PC-3 (cell line): Measurements from ENCODE around the gene ART4. TPM values are rescaled to one million over a fixed set of nuclear protein-coding genes. Genes with fewer than 3 reads are reported as not detected.

Source experiments
- ATAC-seq: fragments of 200-7000 bp; cut with Tn5 transposase; 2 replicates; pipeline ENCODE4 v1.9.1; 2020; ENCODE audit warnings: mild to moderate bottlenecking, moderate library complexity
- BruUV-seq: library from RNA; stranded (reverse); fragments of 400-500 nt; replicated peaks from 2 replicates; lab custom pipeline; 2021; lab: Mats Ljungman, UMichigan
- CTCF ChIA-PET: fragments of 300-600 bp; sonication (Branson Sonifier 250); formaldehyde crosslinking; loops from one replicate; lab custom pipeline; 2022; ENCODE audit warnings: antibody characterized with exemption; lab: Charles Lee
- POLR2A ChIA-PET: fragments of 300-600 bp; sonication (Branson Sonifier 250); formaldehyde crosslinking; loops from one replicate; lab custom pipeline; 2022; ENCODE audit warnings: antibody characterized with exemption; ENCODE audit not compliant: unreplicated experiment; lab: Charles Lee
- DNase-seq: peaks from one replicate; pipeline ENCODE4 v3.0.0-alpha.2; 2015
- H2AFZ ChIP-seq: fragments of 300-600 bp; sonication (generic); 2 replicates; pipeline ENCODE4 v1.6.0; 2016; ENCODE audit warnings: antibody characterized with exemption, low read length
- H3F3A ChIP-seq: fragments of 300-600 bp; sonication (generic); one replicate; pipeline ENCODE4 v1.6.0; 2017; ENCODE audit warnings: antibody characterized with exemption, low read length, control low read depth, mild to moderate bottlenecking; ENCODE audit not compliant: unreplicated experiment
- H3K27ac ChIP-seq: fragments of 300-600 bp; sonication (generic); 2 replicates; pipeline ENCODE4 v1.5.1; 2016; ENCODE audit warnings: mild to moderate bottlenecking, low read length
- H3K27me3 ChIP-seq: fragments of 300-600 bp; sonication (generic); 2 replicates; pipeline ENCODE4 v1.6.1; 2016; ENCODE audit warnings: low read length, mixed read lengths
- H3K36me3 ChIP-seq: fragments of 300-600 bp; sonication (generic); 2 replicates; pipeline ENCODE4 v1.6.1; 2016; ENCODE audit warnings: low read depth, mixed run types, low read length, mixed read lengths
- H3K4me1 ChIP-seq: fragments of 300-600 bp; sonication (generic); 2 replicates; pipeline ENCODE4 v1.5.1; 2016; ENCODE audit warnings: low read length; ENCODE audit not compliant: insufficient read depth
- H3K4me2 ChIP-seq: fragments of 300-600 bp; sonication (generic); 2 replicates; pipeline ENCODE4 v1.6.0; 2016; ENCODE audit warnings: low read length
- H3K4me3 ChIP-seq: fragments of 300-600 bp; sonication (generic); 2 replicates; pipeline ENCODE4 v1.5.1; 2016; ENCODE audit warnings: mild to moderate bottlenecking, low read length, mixed read lengths
- H3K79me2 ChIP-seq: fragments of 300-600 bp; sonication (generic); 2 replicates; pipeline ENCODE4 v1.6.1; 2017; ENCODE audit warnings: low read length, mixed read lengths
- H3K9ac ChIP-seq: fragments of 300-600 bp; sonication (generic); 2 replicates; pipeline ENCODE4 v1.6.0; 2016; ENCODE audit warnings: mild to moderate bottlenecking, low read length
- H3K9me2 ChIP-seq: fragments of 300-600 bp; sonication (generic); replicated peaks from 2 replicates; pipeline ENCODE4 v1.6.1; 2016; ENCODE audit warnings: mixed run types, low read length, mixed read lengths
- H3K9me3 ChIP-seq: fragments of 300-600 bp; sonication (generic); 2 replicates; pipeline ENCODE4 v1.6.1; 2016; ENCODE audit warnings: low read length, mixed read lengths
- H4K20me1 ChIP-seq: fragments of 300-600 bp; sonication (generic); 2 replicates; pipeline ENCODE4 v1.6.1; 2016; ENCODE audit warnings: low read length, mixed read lengths
- CTCF ChIP-seq: fragments of 300-600 bp; sonication (generic); conservative IDR thresholded peaks from 2 replicates; pipeline ENCODE4 v1.5.1; 2017; ENCODE audit warnings: antibody characterized with exemption, low read depth, mild to moderate bottlenecking, low read length
- EZH2 ChIP-seq: fragments of 300-600 bp; sonication (generic); IDR thresholded peaks from one replicate; pipeline ENCODE4 v1.6.1; 2017; ENCODE audit warnings: antibody characterized with exemption, mild to moderate bottlenecking, low read length; ENCODE audit not compliant: unreplicated experiment
- EZH2phosphoT487 ChIP-seq: fragments of 300-600 bp; sonication (generic); IDR thresholded peaks from 2 replicates; pipeline ENCODE4 v1.6.1; 2018; ENCODE audit warnings: mild to moderate bottlenecking, antibody characterized with exemption, low read length, borderline replicate concordance
- intact Hi-C: fragments of 100-400 bp; cut with micrococcal nuclease; formaldehyde crosslinking; loops from 2 replicates; pipeline ENCODE4 v1.9.0; 2023
- total RNA-seq: library from RNA; depleted of rRNA; stranded (reverse); fragments of >200 nt; gene quantifications from 2 replicates; pipeline ENCODE4 v1.2.3, GENCODE V29; 2014

ART4 gene
- total RNA-seq, 1 experiment from 2014 or later: not detected

- Histone ChIP-seq H3K4me3 (no peak overlapping the region), H3K79me2 (no peaks in the 10 kb centered on the region), H3K27ac (no peak overlapping the region), H4K20me1 (no peaks in the 10 kb centered on the region), H3K4me2 (no peak overlapping the region), H3K9ac (no peak overlapping the region), H3K36me3 (no peaks in the 10 kb centered on the region), H3K9me3 (no peaks in the 10 kb centered on the region), H3F3A (no peaks in the 10 kb centered on the region), H2AFZ (no peak overlapping the region), H3K4me1 (peaks cover 11% of the 10 kb centered on the region; the same call in 1 of the 2 replicates), H3K9me2 (no peaks in the 10 kb centered on the region), H3K27me3 (no peaks in the 10 kb centered on the region)
- intact Hi-C loops: no loop called here
- TF ChIP-seq EZH2: no peak
- TF ChIP-seq EZH2phosphoT487: no peak
- no peak for TF ChIP-seq CTCF
- ChIA-PET POLR2A (no interaction called here), CTCF (no interaction called here)
- ATAC-seq: no peak
- no peak for DNase-seq
- no TSS peak for BruUV-seq
Observed at GRCh38 chr12:14871247-14871646, 27.9 kb upstream of the ART4 start.

- DNase-seq: peak; percentile 68
- H3K9me2 ChIP-seq: no peaks in the 10 kb centered on the region
- no peaks in the 10 kb centered on the region for H3K79me2 ChIP-seq
- H3K36me3 ChIP-seq: no peaks in the 10 kb centered on the region
- intact Hi-C loops: no loop called here
- no peaks in the 10 kb centered on the region for H3K27me3 ChIP-seq
- H3F3A ChIP-seq: no peaks in the 10 kb centered on the region
- peak overlapping the region; percentile 58 for H2AFZ ChIP-seq
- no peak overlapping the region for H3K4me3 ChIP-seq
- 0 out of 2 replicates have a peak overlapping the region, but pooled peaks have one; percentile 22 for H3K4me2 ChIP-seq
- H3K9ac ChIP-seq: no peak overlapping the region
- BruUV-seq: no TSS peak
- peaks cover 11% of the 10 kb centered on the region; the same call in 1 of the 2 replicates for H3K4me1 ChIP-seq
- POLR2A ChIA-PET: no interaction called here
- CTCF ChIA-PET: no interaction called here
- ATAC-seq: peak; percentile 50
- TF ChIP-seq EZH2: no peak
- no peak for TF ChIP-seq EZH2phosphoT487
- TF ChIP-seq CTCF: no peak
- H4K20me1 ChIP-seq: no peaks in the 10 kb centered on the region
- peak overlapping the region; percentile 17; the same call in 1 of the 2 replicates for H3K27ac ChIP-seq
- H3K9me3 ChIP-seq: no peaks in the 10 kb centered on the region
Observed at GRCh38 chr12:14868916-14869506, 25.7 kb upstream of the ART4 start.

DNA sequence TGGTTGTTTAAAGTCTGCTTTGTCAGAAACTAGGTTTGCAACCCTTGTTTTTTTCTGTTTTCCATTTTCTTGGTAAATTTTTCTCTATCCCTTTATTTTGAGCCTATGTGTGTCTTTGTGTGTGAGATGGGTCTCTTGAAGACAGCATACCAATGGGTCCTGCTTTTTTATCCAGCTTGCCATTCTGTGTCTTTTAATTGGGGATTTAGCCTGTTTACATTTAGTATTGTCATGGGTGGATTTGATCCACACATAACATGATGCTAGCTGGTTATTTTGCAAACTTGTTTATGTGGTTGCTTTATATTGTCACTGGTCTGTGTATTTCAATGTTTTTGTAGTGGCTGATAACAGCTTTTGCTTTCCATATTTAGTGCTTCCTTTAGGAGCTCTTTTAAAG, 17.2 kb upstream of the ART4 start:
- H4K20me1 ChIP-seq: no peaks in the 10 kb centered on the region
- H3K79me2 ChIP-seq: no peaks in the 10 kb centered on the region
- DNase-seq: no peak
- CTCF ChIA-PET: no interaction called here
- no peak overlapping the region for H3K4me3 ChIP-seq
- no peak for TF ChIP-seq EZH2phosphoT487
- TF ChIP-seq CTCF: no peak
- TF ChIP-seq EZH2: no peak
- no peaks in the 10 kb centered on the region for H3K9me3 ChIP-seq
- BruUV-seq: no TSS peak
- no peak overlapping the region for H3K4me2 ChIP-seq
- H3K4me1 ChIP-seq: no peaks in the 10 kb centered on the region
- H3K27me3 ChIP-seq: no peaks in the 10 kb centered on the region
- H3F3A ChIP-seq: no peaks in the 10 kb centered on the region
- intact Hi-C loops: no loop called here
- H3K27ac ChIP-seq: no peak overlapping the region
- no peak overlapping the region for H2AFZ ChIP-seq
- POLR2A ChIA-PET: interaction anchor here (0.7 kb wide), 1 partner anchor 126 kb away, joined by 5 read pairs; no protein-coding TSS in a partner anchor
- H3K9me2 ChIP-seq: no peaks in the 10 kb centered on the region
- ATAC-seq: no peak
- no peaks in the 10 kb centered on the region for H3K36me3 ChIP-seq
- no peak overlapping the region for H3K9ac ChIP-seq
